K562 (cell line): ENCODE data around the gene ACTN2. TPM values are rescaled to one million over a fixed set of nuclear protein-coding genes. Genes with fewer than 3 reads are reported as not detected.
A peak's percentile ranks its signal among the peaks of the same experiment; 100 is the strongest.

Experiments
- CSDE1 ChIP-seq, 2 experiments: fragments of 450-650 bp; IDR thresholded peaks; 2 replicates each; pipeline ENCODE4 v1.6.1; 2016; ENCODE audit warnings: mild to moderate bottlenecking in 1 of 2
- HDGF ChIP-seq: fragments of 450-650 bp; IDR thresholded peaks from 2 replicates; pipeline ENCODE4 v1.6.1; 2016
- KLF6 ChIP-seq: fragments of 250-450 bp; sonication (Bioruptor Pico); IDR thresholded peaks from 2 replicates; pipeline ENCODE4 v1.4.0; 2020; ENCODE audit warnings: mild to moderate bottlenecking, moderate library complexity, borderline replicate concordance
- MYNN ChIP-seq, 2 experiments: sonication (generic); formaldehyde crosslinking in 1 of 2; IDR thresholded peaks; 2 replicates each; pipeline versions ENCODE4 v1.5.0 to v1.6.1; 2016 to 2020; ENCODE audit warnings: antibody characterized with exemption in 1 of 2, missing genetic modification reagents in 1 of 2
- PPARD ChIP-seq: fragments of 250-450 bp; sonication (Bioruptor Pico); IDR thresholded peaks from 2 replicates; pipeline ENCODE4 v1.8.0; 2022; ENCODE audit warnings: inconsistent platforms, mild to moderate bottlenecking, moderate library complexity
- RHOXF2B ChIP-seq: fragments of 250-450 bp; sonication (Bioruptor Pico); conservative IDR thresholded peaks from 2 replicates; pipeline ENCODE4 v1.5.1; 2021
- TBP ChIP-seq: optimal IDR thresholded peaks from 2 replicates; pipeline ENCODE3; 2011; ENCODE audit warnings: low read depth, low read length, improper control_type of control experiment
- ZNF133 ChIP-seq: fragments of 250-450 bp; sonication (Bioruptor Pico); IDR thresholded peaks from 2 replicates; pipeline ENCODE4 v1.4.0; 2020; ENCODE audit warnings: mild to moderate bottlenecking
- ZNF507 ChIP-seq: conservative IDR thresholded peaks from 2 replicates; pipeline ENCODE4 v1.6.1; 2017; ENCODE audit warnings: missing genetic modification characterization, missing compliant biosample characterization
- ZNF77 ChIP-seq: fragments of 250-450 bp; sonication (Bioruptor Pico); IDR thresholded peaks from 2 replicates; pipeline ENCODE4 v1.5.0; 2020
- polyA plus RNA-seq, 8 experiments: library from polyadenylated mRNA; depleted of rRNA in 4 of 8; stranded (reverse) in 5 of 8; unstranded in 3 of 8; fragments of >200 nt; fragmentation: Nextera tagmentation in 2 of 8; fragmentation: Illumina TruSeq in 1 of 8; extraction: Ambion mirVana in 2 of 8; extraction: Trizol in 1 of 8; gene quantifications; 2 replicates each; pipeline versions ENCODE4 v1.2.1 to v1.2.3, GENCODE V29; 2011 to 2014; ENCODE audit warnings: inconsistent platforms in 1 of 8, missing spikeins in 1 of 8
- total RNA-seq, 7 experiments: library from RNA; depleted of rRNA in 6 of 7; stranded (reverse); fragments of >200 nt in 6 of 7; fragmentation: Illumina TruSeq in 2 of 7; extraction: Trizol in 2 of 7; gene quantifications; 2 replicates each; pipeline versions ENCODE4 v1.2.1 to v1.2.3, GENCODE V29; 2011 to 2021; ENCODE audit warnings: low replicate concordance in 1 of 7
- TF ChIP-seq, protein P1 (sequence below): fragments of 450-650 bp; formaldehyde crosslinking; IDR thresholded peaks from 2 replicates; pipeline ENCODE4 v1.4.0; 2022; ENCODE audit warnings: missing genetic modification characterization
- TF ChIP-seq, protein P2 (sequence below): fragments of 250-450 bp; sonication (Bioruptor Pico); IDR thresholded peaks from 2 replicates; pipeline ENCODE4 v1.8.0; 2021; ENCODE audit warnings: moderate library complexity, mild to moderate bottlenecking, inconsistent platforms
- TF ChIP-seq, protein P3 (sequence below): fragments of 250-450 bp; sonication (Bioruptor Pico); IDR thresholded peaks from 2 replicates; pipeline ENCODE4 v1.8.0; 2022; ENCODE audit warnings: inconsistent platforms, mild to moderate bottlenecking, moderate library complexity, borderline replicate concordance
- TF ChIP-seq, protein P4 (sequence below): fragments of 450-650 bp; IDR thresholded peaks from 2 replicates; pipeline ENCODE4 v1.6.1; 2016; ENCODE audit warnings: borderline replicate concordance
- TF ChIP-seq, protein P5 (sequence below): sonication (generic); formaldehyde crosslinking; IDR thresholded peaks from 2 replicates; pipeline ENCODE4 v1.8.0; 2022; ENCODE audit warnings: mild to moderate bottlenecking, missing genetic modification reagents
- TF ChIP-seq, protein P6 (sequence below): fragments of 250-450 bp; sonication (Bioruptor Pico); IDR thresholded peaks from 2 replicates; pipeline ENCODE4 v1.9.0; 2021; ENCODE audit warnings: mild to moderate bottlenecking, inconsistent platforms

ACTN2 gene
- total and polyA plus RNA-seq, 9 of the 15 experiments (the other 6 are each of a cell fraction or from before 2014, with no cell fraction given): 0.18 to 0.94 (median 0.42) TPM

DNA sequence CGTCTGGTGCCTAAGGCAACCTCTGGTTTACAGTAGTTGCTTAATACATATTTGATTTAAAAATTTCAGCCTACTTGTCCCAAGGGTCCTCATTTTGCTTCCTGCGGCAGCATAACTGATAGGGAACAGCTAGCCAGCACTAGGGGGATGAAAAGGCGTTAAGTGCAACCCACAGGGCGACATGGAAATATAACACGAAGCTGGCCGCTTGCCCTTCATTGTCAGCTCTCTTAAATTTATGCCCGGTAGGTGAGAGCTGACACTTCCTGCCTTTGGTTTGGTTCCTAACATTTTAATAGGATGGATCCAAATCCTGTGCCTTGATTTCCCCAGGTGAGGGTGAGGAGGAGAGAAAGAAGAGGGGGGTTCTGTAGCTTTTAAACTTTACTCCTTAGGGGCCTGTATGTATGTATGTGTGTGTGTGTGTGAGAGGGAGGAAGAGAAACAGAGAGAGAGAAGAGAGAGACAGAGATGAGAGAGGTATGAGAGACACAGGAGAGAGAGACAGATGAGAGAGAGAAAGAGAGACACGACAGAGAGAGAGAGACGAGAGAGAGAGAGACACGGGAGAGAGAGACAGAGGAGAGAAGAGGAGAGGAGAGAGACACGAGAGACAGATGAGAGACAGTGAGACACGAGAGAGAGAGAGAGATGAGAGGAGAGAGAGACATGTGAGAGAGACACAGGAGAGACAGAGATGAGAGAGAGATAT is 938 bp upstream of the ACTN2 start (continued):
- TF ChIP-seq, protein P1, sequence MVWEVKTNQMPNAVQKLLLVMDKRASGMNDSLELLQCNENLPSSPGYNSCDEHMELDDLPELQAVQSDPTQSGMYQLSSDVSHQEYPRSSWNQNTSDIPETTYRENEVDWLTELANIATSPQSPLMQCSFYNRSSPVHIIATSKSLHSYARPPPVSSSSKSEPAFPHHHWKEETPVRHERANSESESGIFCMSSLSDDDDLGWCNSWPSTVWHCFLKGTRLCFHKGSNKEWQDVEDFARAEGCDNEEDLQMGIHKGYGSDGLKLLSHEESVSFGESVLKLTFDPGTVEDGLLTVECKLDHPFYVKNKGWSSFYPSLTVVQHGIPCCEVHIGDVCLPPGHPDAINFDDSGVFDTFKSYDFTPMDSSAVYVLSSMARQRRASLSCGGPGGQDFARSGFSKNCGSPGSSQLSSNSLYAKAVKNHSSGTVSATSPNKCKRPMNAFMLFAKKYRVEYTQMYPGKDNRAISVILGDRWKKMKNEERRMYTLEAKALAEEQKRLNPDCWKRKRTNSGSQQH (CRISPR knock-in tag): peak; percentile 83
- no peak for TF ChIP-seq CSDE1 (IDR thresholded peaks at IDR 0.05)
- TF ChIP-seq TBP: no peak
- TF ChIP-seq, protein P2, sequence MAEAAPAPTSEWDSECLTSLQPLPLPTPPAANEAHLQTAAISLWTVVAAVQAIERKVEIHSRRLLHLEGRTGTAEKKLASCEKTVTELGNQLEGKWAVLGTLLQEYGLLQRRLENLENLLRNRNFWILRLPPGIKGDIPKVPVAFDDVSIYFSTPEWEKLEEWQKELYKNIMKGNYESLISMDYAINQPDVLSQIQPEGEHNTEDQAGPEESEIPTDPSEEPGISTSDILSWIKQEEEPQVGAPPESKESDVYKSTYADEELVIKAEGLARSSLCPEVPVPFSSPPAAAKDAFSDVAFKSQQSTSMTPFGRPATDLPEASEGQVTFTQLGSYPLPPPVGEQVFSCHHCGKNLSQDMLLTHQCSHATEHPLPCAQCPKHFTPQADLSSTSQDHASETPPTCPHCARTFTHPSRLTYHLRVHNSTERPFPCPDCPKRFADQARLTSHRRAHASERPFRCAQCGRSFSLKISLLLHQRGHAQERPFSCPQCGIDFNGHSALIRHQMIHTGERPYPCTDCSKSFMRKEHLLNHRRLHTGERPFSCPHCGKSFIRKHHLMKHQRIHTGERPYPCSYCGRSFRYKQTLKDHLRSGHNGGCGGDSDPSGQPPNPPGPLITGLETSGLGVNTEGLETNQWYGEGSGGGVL (CRISPR knock-in tag): no peak
- TF ChIP-seq PPARD (CRISPR knock-in tag): no peak
- no peak for TF ChIP-seq ZNF77 (CRISPR knock-in tag)
- no peak for TF ChIP-seq HDGF
- TF ChIP-seq, protein P3, sequence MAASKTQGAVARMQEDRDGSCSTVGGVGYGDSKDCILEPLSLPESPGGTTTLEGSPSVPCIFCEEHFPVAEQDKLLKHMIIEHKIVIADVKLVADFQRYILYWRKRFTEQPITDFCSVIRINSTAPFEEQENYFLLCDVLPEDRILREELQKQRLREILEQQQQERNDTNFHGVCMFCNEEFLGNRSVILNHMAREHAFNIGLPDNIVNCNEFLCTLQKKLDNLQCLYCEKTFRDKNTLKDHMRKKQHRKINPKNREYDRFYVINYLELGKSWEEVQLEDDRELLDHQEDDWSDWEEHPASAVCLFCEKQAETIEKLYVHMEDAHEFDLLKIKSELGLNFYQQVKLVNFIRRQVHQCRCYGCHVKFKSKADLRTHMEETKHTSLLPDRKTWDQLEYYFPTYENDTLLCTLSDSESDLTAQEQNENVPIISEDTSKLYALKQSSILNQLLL (CRISPR knock-in tag): no peak
- TF ChIP-seq, protein P4, sequence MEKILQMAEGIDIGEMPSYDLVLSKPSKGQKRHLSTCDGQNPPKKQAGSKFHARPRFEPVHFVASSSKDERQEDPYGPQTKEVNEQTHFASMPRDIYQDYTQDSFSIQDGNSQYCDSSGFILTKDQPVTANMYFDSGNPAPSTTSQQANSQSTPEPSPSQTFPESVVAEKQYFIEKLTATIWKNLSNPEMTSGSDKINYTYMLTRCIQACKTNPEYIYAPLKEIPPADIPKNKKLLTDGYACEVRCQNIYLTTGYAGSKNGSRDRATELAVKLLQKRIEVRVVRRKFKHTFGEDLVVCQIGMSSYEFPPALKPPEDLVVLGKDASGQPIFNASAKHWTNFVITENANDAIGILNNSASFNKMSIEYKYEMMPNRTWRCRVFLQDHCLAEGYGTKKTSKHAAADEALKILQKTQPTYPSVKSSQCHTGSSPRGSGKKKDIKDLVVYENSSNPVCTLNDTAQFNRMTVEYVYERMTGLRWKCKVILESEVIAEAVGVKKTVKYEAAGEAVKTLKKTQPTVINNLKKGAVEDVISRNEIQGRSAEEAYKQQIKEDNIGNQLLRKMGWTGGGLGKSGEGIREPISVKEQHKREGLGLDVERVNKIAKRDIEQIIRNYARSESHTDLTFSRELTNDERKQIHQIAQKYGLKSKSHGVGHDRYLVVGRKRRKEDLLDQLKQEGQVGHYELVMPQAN: peak; percentile 43; the same call in 1 of the 2 replicates
- TF ChIP-seq, protein P5, sequence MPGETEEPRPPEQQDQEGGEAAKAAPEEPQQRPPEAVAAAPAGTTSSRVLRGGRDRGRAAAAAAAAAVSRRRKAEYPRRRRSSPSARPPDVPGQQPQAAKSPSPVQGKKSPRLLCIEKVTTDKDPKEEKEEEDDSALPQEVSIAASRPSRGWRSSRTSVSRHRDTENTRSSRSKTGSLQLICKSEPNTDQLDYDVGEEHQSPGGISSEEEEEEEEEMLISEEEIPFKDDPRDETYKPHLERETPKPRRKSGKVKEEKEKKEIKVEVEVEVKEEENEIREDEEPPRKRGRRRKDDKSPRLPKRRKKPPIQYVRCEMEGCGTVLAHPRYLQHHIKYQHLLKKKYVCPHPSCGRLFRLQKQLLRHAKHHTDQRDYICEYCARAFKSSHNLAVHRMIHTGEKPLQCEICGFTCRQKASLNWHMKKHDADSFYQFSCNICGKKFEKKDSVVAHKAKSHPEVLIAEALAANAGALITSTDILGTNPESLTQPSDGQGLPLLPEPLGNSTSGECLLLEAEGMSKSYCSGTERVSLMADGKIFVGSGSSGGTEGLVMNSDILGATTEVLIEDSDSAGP (CRISPR knock-in tag): no peak
- TF ChIP-seq ZNF507 (tag): no peak
- TF ChIP-seq, protein P6, sequence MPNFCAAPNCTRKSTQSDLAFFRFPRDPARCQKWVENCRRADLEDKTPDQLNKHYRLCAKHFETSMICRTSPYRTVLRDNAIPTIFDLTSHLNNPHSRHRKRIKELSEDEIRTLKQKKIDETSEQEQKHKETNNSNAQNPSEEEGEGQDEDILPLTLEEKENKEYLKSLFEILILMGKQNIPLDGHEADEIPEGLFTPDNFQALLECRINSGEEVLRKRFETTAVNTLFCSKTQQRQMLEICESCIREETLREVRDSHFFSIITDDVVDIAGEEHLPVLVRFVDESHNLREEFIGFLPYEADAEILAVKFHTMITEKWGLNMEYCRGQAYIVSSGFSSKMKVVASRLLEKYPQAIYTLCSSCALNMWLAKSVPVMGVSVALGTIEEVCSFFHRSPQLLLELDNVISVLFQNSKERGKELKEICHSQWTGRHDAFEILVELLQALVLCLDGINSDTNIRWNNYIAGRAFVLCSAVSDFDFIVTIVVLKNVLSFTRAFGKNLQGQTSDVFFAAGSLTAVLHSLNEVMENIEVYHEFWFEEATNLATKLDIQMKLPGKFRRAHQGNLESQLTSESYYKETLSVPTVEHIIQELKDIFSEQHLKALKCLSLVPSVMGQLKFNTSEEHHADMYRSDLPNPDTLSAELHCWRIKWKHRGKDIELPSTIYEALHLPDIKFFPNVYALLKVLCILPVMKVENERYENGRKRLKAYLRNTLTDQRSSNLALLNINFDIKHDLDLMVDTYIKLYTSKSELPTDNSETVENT (CRISPR knock-in tag): no peak
- TF ChIP-seq KLF6 (CRISPR knock-in tag): no peak
- TF ChIP-seq ZNF133: no peak
- no peak for TF ChIP-seq MYNN (IDR thresholded peaks at IDR 0.05)
- no peak for TF ChIP-seq MYNN (CRISPR knock-in tag; IDR thresholded peaks at IDR 0.05)
- TF ChIP-seq RHOXF2B (CRISPR knock-in tag): no peak
